Measurements from ENCODE around the gene VPS51.
A peak's percentile ranks its signal among the peaks of the same experiment; 100 is the strongest.
"Not testable (repeated sequence)": the region's sequence is repeated elsewhere in the genome, so short reads cannot be mapped to it uniquely, and the experiment has no call there.

VPS51 gene

GRCh38 chr11:65115361-65116082 lies 19.5 kb downstream of the VPS51 start:
- H3K36me3 ChIP-seq (ENCODE audit: low read depth) = peaks cover 37% of the 10 kb centered on the region
- H3K4me1 ChIP-seq (ENCODE audit: insufficient read depth, poor library complexity, severe bottlenecking) = peaks cover 10% of the 10 kb centered on the region
- peak overlapping the region; percentile 63 for H3K27ac ChIP-seq (ENCODE audit: poor library complexity, severe bottlenecking)

GRCh38 chr11:65116370-65117205 lies 20.6 kb downstream of the VPS51 start:
- H3K4me1 ChIP-seq (ENCODE audit: insufficient read depth, poor library complexity, severe bottlenecking) = peaks cover 10% of the 10 kb centered on the region
- peaks cover 47% of the 10 kb centered on the region for H3K36me3 ChIP-seq (ENCODE audit: low read depth)
- peak overlapping the region; percentile 71 for H3K4me3 ChIP-seq (ENCODE audit: severe bottlenecking)
- H3K27ac ChIP-seq (ENCODE audit: poor library complexity, severe bottlenecking) = peak overlapping the region; percentile 63
- no peaks in the 10 kb centered on the region for H3K9me3 ChIP-seq (ENCODE audit: severe bottlenecking)
- ATAC-seq (ENCODE audit: low read depth) (peak; percentile 26), DNase-seq (ENCODE audit: low spot score) (peak; percentile 71)
- H3K27me3 ChIP-seq (ENCODE audit: insufficient read depth, poor library complexity, severe bottlenecking) = no peaks in the 10 kb centered on the region
- TF ChIP-seq CTCF (IDR thresholded peaks at IDR 0.05; ENCODE audit: poor library complexity, severe bottlenecking) = no peak

More at GRCh38 chr11:65115361-65116082, 19.5 kb downstream of the VPS51 start:
- Histone ChIP-seq H3K4me3 (ENCODE audit: severe bottlenecking) (no peak overlapping the region), H3K27me3 (ENCODE audit: insufficient read depth, poor library complexity, severe bottlenecking) (no peaks in the 10 kb centered on the region), H3K9me3 (ENCODE audit: severe bottlenecking) (no peaks in the 10 kb centered on the region)
- no peak for ATAC-seq (ENCODE audit: low read depth)
- no peak for TF ChIP-seq CTCF (IDR thresholded peaks at IDR 0.05; ENCODE audit: poor library complexity, severe bottlenecking)
- DNase-seq (ENCODE audit: low spot score) = no peak

GRCh38 chr11:65117206-65118096 lies 21.4 kb downstream of the VPS51 start, which contains the start of gene ZNHIT2:
ZNHIT2 (minus strand) TSS chr11:65117701; CDS start chr11:65117653, 48 bp downstream.
- ATAC-seq (ENCODE audit: low read depth) (peak; percentile 55), DNase-seq (ENCODE audit: low spot score) (peak; percentile 98)
- Histone ChIP-seq H3K4me3 (ENCODE audit: severe bottlenecking) (peak within 1 kb of the TSS; percentile 71), H3K36me3 (ENCODE audit: low read depth) (peaks cover 47% of the 10 kb centered on the region), H3K27ac (ENCODE audit: poor library complexity, severe bottlenecking) (peak within 1 kb of the TSS; percentile 63), H3K4me1 (ENCODE audit: insufficient read depth, poor library complexity, severe bottlenecking) (peaks cover 10% of the 10 kb centered on the region), H3K27me3 (ENCODE audit: insufficient read depth, poor library complexity, severe bottlenecking) (no peaks in the 10 kb centered on the region), H3K9me3 (ENCODE audit: severe bottlenecking) (no peaks in the 10 kb centered on the region)
- TF ChIP-seq CTCF (IDR thresholded peaks at IDR 0.05; ENCODE audit: poor library complexity, severe bottlenecking) = peak; percentile 92

- no peaks in the 10 kb centered on the region for H3K27me3 ChIP-seq (ENCODE audit: insufficient read depth, poor library complexity, severe bottlenecking)
- H3K4me1 ChIP-seq (ENCODE audit: insufficient read depth, poor library complexity, severe bottlenecking) = peaks cover 12% of the 10 kb centered on the region
- no peak overlapping the region for H3K4me3 ChIP-seq (ENCODE audit: severe bottlenecking)
- DNase-seq (ENCODE audit: low spot score) (no peak), ATAC-seq (ENCODE audit: low read depth) (no peak)
- TF ChIP-seq CTCF (IDR thresholded peaks at IDR 0.05; ENCODE audit: poor library complexity, severe bottlenecking) = peak; percentile 69
- no peaks in the 10 kb centered on the region for H3K9me3 ChIP-seq (ENCODE audit: severe bottlenecking)
- H3K27ac ChIP-seq (ENCODE audit: poor library complexity, severe bottlenecking) = no peak overlapping the region
- H3K36me3 ChIP-seq (ENCODE audit: low read depth) = peaks cover 52% of the 10 kb centered on the region
These were observed 22.3 kb downstream of the VPS51 start for GRCh38 chr11:65118097-65118837.

GRCh38 chr11:65118891-65119669 lies 23.1 kb downstream of the VPS51 start:
- peaks cover 13% of the 10 kb centered on the region for H3K4me1 ChIP-seq (ENCODE audit: insufficient read depth, poor library complexity, severe bottlenecking)
- H3K4me3 ChIP-seq (ENCODE audit: severe bottlenecking); H3K9me3 ChIP-seq (ENCODE audit: severe bottlenecking); H3K27ac ChIP-seq (ENCODE audit: poor library complexity, severe bottlenecking); H3K27me3 ChIP-seq (ENCODE audit: insufficient read depth, poor library complexity, severe bottlenecking); ATAC-seq (ENCODE audit: low read depth); DNase-seq (ENCODE audit: low spot score): not testable (repeated sequence)
- H3K36me3 ChIP-seq (ENCODE audit: low read depth) = peaks cover 60% of the 10 kb centered on the region
